ENCODE measurements around the gene HDHD2.
"Not testable (repeated sequence)": the region's sequence is repeated elsewhere in the genome, so short reads cannot be mapped to it uniquely, and the experiment has no call there.

DNA sequence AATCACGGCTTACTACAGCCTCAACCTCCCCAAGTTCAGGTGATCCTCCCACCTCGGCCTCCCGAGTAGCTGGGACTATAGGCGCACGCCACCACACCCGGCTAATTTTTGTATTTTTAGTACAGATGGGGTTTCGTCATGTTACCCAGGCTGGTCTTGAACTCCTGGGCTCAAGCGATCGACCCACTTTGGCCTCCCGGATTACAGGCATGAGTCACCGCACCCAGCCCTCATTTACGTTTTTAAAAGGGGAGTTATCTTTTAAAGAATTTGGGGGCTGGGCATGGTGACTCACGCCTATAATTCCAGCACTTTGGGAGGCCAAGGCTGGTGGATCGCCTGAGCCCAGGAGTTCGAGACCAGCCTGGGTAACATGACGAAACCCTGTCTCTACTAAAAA is 8.1 kb upstream of the HDHD2 start:
- TF ChIP-seq, protein P1, sequence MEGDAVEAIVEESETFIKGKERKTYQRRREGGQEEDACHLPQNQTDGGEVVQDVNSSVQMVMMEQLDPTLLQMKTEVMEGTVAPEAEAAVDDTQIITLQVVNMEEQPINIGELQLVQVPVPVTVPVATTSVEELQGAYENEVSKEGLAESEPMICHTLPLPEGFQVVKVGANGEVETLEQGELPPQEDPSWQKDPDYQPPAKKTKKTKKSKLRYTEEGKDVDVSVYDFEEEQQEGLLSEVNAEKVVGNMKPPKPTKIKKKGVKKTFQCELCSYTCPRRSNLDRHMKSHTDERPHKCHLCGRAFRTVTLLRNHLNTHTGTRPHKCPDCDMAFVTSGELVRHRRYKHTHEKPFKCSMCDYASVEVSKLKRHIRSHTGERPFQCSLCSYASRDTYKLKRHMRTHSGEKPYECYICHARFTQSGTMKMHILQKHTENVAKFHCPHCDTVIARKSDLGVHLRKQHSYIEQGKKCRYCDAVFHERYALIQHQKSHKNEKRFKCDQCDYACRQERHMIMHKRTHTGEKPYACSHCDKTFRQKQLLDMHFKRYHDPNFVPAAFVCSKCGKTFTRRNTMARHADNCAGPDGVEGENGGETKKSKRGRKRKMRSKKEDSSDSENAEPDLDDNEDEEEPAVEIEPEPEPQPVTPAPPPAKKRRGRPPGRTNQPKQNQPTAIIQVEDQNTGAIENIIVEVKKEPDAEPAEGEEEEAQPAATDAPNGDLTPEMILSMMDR (IDR thresholded peaks at IDR 0.05; ENCODE audit: low read depth, low read length, missing input control), result not testable (repeated sequence)
- TF ChIP-seq EGR1 (IDR thresholded peaks at IDR 0.05; ENCODE audit: low read depth in 2 of 2); HNF4G (IDR thresholded peaks at IDR 0.05); RAD21 (IDR thresholded peaks at IDR 0.05): not testable (repeated sequence)
- TF ChIP-seq, protein P2, sequence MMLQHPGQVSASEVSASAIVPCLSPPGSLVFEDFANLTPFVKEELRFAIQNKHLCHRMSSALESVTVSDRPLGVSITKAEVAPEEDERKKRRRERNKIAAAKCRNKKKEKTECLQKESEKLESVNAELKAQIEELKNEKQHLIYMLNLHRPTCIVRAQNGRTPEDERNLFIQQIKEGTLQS (IDR thresholded peaks at IDR 0.05), result not testable (repeated sequence)

Measured in liver (tissue), 3 donors.